GM21786 (cell line): ENCODE measurements around the gene PIPOX.

Source experiments
- ATAC-seq: cut with Tn5 transposase; IDR thresholded peaks from one replicate; pipeline ENCODE4 v1.9.1; 2021; ENCODE audit not compliant: unreplicated experiment

PIPOX gene

GRCh38 chr17:29094101-29094708 is 51.3 kb downstream of the PIPOX start:
- ATAC-seq: no peak

- no peak for ATAC-seq
Observed at GRCh38 chr17:29095439-29095838, 52.5 kb downstream of the PIPOX start.

DNA sequence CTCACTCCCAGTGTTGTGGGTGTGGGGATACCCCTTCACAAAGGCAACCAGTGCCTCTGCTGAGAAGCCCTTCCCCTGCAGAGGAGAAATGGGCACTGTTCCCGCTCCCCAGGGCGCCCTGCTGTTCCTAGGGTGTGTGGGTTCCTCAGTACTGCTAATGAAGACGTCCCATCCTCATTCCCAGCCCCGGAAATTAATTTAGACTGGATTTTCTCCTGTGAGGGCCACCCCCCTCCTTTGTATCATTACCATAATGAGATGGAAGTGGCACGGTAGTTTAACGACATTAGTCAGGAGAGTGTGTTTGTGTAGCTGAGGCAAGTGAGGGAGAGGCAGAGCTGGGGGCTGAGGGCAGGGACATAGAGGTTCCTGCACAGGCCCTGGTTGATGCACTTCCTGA is 53.2 kb downstream of the PIPOX start:
- ATAC-seq: no peak

DNA sequence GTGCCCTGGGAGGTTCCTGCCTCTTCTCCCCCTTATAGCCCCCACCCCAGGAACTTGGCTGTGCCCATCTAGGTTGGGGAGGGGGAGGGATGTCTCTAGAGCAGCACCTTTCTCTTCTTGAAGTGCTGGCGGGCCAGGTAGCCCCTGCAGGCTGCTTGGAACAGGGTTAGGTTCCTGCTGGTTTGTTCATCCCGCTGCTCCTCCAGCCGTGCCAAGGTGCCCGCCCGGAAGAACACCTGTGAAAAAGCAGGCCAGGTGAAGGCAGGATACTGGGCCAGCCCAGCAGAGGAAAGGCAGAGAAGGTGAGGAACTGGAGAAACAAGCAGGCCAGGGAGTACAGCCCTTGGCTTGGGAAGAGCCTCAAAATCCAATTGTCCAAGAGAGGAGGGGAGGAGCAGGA is 56.6 kb downstream of the PIPOX start:
- ATAC-seq: no peak

GRCh38 chr17:29100296-29100695 is 57.4 kb downstream of the PIPOX start:
- no peak for ATAC-seq

DNA sequence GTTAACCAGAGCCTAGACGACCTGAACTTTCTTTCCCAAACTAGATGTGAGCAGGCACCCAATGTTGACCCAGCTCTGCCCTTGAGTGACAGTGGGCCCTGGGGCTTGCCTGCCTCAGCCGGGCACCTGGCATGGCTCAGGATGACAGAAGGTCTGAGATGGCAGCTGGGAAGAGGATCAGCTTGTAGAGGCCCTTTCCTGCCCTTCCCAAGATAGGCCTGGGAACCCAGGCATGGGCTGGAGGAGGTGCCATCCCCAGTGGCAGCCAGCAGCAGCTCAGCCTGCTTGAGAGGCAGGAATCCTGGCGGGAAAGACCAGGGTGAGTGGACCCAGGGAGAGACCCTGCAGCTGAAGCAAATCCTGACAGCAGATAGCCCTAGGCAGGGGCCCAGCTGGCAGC is 59.1 kb downstream of the PIPOX start:
- no peak for ATAC-seq

DNA sequence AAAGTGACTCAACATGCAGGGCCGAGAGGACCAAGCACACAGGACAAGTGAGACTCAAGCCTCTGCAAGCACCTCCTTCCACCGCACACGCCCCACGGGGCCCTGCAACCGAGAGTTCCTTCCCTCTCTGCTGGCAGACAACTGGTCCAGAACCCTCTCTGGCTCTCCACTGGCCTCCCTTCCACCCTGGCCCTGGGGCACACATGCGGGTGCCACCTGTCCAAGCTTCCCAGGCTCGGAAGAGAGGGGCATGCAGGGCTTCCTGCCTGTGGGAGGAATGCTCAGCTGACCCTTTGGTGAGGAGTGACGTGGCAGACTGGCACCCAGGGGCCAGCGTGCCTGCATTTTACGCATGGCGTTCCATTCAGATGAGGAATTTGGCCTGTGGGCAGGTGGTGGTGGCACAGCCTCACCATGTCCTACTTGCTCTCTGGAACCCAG is 59.8 kb downstream of the PIPOX start:
- ATAC-seq: no peak

GRCh38 chr17:29103341-29103740 is 60.4 kb downstream of the PIPOX start:
- no peak for ATAC-seq
